Astrocyte of the cerebellum (primary cell): Measurements from ENCODE around the gene NFE2.
A peak's percentile ranks its signal among the peaks of the same experiment; 100 is the strongest.

ENCODE experiments used
- DNase-seq: peaks from one replicate; pipeline ENCODE4 v3.0.0-alpha.2; 2011; ENCODE audit warnings: low read depth
- H3K4me3 ChIP-seq: 2 replicates; pipeline ENCODE4 v1.5.1; 2011; ENCODE audit warnings: mild to moderate bottlenecking, low read depth, low read length, moderate library complexity
- CTCF ChIP-seq: IDR thresholded peaks from 2 replicates; pipeline ENCODE4 v1.5.1; 2012; ENCODE audit warnings: low read length, low read depth, moderate library complexity, mild to moderate bottlenecking; ENCODE audit errors: missing control alignments
- in situ Hi-C: cut with HindIII; loops from 2 replicates; pipeline ENCODE4 v1.10.0; 2017; ENCODE audit warnings: low sequenced_read_pairs

NFE2 gene

GRCh38 chr12:54300732-54301427, at the start of gene NFE2:
Gene NFE2, minus strand, starts transcription at chr12:54301015. Its CDS starts 5,767 bp downstream, at chr12:54295248.
- peak within 1 kb of the TSS; percentile 22 for H3K4me3 ChIP-seq
- in situ Hi-C loops = no loop called here
- DNase-seq = peak; percentile 49
- TF ChIP-seq CTCF = peak; percentile 6

GRCh38 chr12:54349679-54350078, 48.9 kb upstream of the NFE2 start:
- no peak for DNase-seq
- in situ Hi-C loops = no loop called here

GRCh38 chr12:54349036-54349435, 48.2 kb upstream of the NFE2 start:
- no peak overlapping the region for H3K4me3 ChIP-seq
- DNase-seq = no peak
- in situ Hi-C loops = no loop called here
- TF ChIP-seq CTCF = no peak

More at GRCh38 chr12:54349679-54350078, 48.9 kb upstream of the NFE2 start:
- TF ChIP-seq CTCF = no peak
- H3K4me3 ChIP-seq = no peak overlapping the region

- TF ChIP-seq CTCF = no peak
- no peak for DNase-seq
- H3K4me3 ChIP-seq = no peak overlapping the region
- in situ Hi-C loops = no loop called here
These were observed 40.8 kb upstream of the NFE2 start for GRCh38 chr12:54341378-54342300.

GRCh38 chr12:54340846-54341245, 40.0 kb upstream of the NFE2 start:
- no peak for DNase-seq
- in situ Hi-C loops = no loop called here
- no peak for TF ChIP-seq CTCF
- no peak overlapping the region for H3K4me3 ChIP-seq

GRCh38 chr12:54338698-54339296, 38.0 kb upstream of the NFE2 start:
- TF ChIP-seq CTCF = no peak
- peak; percentile 77 for DNase-seq
- in situ Hi-C loops = no loop called here
- no peak overlapping the region for H3K4me3 ChIP-seq
